Neural progenitor cell (in vitro differentiated cells): Measurements from ENCODE around the gene ALS2CL.

Experiments
- CTCF ChIP-seq: fragments of 200-600 bp; sonication (generic); IDR thresholded peaks from 2 replicates; pipeline ENCODE4 v1.5.1; 2017; ENCODE audit warnings: antibody characterized with exemption, mild to moderate bottlenecking
- EZH2 ChIP-seq: fragments of 200-600 bp; sonication (generic); IDR thresholded peaks from 2 replicates; pipeline ENCODE4 v1.6.1; 2017; ENCODE audit warnings: antibody characterized with exemption, mild to moderate bottlenecking, moderate library complexity
- EZH2phosphoT487 ChIP-seq: fragments of 200-600 bp; sonication (generic); IDR thresholded peaks from 2 replicates; pipeline ENCODE4 v1.6.1; 2017; ENCODE audit warnings: antibody characterized with exemption

GRCh38 chr3:46710671-46711295 is 17.3 kb upstream of the ALS2CL start:
- no peak for TF ChIP-seq CTCF
- no peak for TF ChIP-seq EZH2
- TF ChIP-seq EZH2phosphoT487: no peak
